ENCODE measurements around the gene PRAC2.

DNA sequence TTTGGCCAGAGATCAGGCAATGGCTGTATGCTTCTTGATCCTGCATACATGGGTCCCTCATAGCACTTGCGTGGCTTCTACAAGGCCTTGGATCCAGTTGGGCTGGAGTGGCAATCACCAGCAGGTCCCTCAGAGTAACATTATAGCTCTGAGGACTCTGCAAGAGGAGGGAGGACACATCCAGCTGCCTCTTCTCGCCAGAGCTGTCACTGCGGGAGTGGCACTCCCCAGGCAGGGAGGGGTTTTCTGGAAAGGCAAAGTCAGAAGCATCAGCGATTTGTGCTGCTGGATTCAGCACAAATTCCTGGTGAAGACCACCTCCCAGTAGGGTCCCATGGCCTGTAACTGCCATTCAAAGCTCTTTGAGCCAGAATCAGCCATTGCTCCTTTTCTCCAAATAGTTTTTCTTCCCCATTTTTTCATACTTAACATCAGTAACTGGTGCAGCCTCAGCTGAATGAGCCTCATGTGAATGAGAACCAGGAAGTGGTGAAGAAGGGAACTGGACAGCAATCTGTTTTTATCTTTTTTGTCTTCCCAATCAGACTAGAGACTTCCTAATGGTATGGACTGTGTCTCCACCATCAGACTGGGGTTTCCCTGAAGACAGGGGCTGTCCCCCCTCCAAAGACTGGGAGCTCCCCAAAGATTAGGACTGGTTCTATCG lies 46.2 kb downstream of the PRAC2 start:
- TF ChIP-seq, protein P1, sequence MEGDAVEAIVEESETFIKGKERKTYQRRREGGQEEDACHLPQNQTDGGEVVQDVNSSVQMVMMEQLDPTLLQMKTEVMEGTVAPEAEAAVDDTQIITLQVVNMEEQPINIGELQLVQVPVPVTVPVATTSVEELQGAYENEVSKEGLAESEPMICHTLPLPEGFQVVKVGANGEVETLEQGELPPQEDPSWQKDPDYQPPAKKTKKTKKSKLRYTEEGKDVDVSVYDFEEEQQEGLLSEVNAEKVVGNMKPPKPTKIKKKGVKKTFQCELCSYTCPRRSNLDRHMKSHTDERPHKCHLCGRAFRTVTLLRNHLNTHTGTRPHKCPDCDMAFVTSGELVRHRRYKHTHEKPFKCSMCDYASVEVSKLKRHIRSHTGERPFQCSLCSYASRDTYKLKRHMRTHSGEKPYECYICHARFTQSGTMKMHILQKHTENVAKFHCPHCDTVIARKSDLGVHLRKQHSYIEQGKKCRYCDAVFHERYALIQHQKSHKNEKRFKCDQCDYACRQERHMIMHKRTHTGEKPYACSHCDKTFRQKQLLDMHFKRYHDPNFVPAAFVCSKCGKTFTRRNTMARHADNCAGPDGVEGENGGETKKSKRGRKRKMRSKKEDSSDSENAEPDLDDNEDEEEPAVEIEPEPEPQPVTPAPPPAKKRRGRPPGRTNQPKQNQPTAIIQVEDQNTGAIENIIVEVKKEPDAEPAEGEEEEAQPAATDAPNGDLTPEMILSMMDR (IDR thresholded peaks at IDR 0.05): no peak
- TF ChIP-seq POLR2A (IDR thresholded peaks at IDR 0.05): no peak

Data from ovary (tissue), 3 donors.